Putamen (tissue), 1 donor: ENCODE data around the gene EIPR1.

Source experiments
- DNase-seq: peaks from one replicate; pipeline ENCODE4 v3.0.0-alpha.2; 2016; ENCODE audit warnings: low spot score

The EIPR1 gene

DNA sequence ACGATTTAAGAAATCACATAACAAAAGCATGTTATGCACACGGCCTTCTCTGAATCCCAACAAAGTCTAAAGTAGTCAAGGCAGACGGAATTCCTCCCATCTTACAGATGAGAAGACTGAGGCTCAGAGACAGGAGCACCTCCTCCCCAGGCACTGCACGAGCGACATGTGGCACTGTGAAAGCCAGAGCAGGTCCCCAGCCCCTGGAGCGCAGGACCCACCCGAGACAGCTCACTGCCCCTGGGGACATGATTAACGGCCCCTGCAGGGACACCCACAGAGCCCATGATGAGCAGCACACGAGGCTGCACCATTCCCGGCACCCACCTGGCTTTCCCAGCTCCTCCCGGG is 53.6 kb downstream of the EIPR1 start:
- no peak for DNase-seq

DNA sequence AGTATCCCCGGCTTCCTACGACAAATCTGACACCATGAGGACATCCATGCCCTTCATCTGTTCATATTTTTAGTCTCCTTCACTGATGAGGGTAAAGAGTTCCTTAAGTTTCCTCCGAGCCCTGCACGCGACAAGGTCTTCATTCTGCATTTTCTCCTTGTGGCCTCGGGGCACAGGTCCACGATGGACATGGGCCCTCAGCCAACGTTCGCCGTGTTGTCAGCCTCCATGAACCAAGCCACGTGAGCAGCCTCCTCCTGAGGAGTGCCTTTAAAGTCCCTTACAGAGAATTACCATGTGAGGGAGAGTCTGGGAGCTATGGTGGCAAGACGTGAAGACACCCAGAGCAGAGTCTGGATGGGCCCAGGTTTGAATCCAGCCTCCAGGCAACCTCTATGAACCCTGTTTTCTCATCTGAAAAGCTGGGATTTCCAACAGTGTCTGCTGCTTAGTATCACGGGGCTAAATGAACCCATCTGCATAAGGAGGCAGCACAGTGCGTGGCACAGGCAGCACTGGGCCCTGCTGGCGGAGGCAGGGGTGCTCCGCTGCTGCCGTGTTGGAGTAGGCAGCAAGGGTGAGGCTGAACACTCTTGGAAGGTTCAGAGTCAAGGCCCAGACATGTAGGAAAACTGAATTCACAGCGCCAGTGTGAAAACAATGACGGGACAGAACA is 54.1 kb downstream of the EIPR1 start:
- DNase-seq, result no peak

DNA sequence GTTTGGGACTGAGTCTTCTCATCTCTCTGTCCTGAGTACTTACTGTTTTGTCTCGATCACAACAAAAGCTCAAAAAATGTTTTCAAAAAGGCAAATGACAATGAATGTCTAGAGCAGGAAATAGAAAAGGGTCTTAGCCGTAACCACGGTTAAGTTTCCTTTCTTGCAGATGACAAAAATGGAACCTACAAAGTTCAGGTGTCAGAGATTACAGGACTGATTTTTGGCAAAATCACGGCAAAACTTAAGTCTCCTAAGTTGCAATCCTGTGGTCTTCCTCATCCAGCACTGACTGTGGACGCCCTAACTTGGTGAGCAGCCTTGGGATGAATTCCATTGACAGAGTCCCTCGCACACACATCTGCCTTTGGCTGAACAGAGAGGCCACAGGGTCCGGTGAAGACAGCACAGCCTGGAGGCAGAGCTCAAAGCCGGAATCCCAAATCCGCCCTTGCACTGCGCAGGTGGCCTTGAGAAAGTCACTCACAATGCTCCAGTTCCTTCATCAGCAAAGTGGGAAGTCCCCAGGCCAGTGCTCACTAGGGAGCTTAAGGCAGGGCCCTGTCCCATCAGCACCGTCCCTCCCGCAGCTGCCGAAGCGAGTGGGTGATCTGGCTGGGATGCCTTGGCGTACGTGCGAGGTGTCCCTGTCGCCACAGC is 55.2 kb downstream of the EIPR1 start:
- DNase-seq, result no peak

DNA sequence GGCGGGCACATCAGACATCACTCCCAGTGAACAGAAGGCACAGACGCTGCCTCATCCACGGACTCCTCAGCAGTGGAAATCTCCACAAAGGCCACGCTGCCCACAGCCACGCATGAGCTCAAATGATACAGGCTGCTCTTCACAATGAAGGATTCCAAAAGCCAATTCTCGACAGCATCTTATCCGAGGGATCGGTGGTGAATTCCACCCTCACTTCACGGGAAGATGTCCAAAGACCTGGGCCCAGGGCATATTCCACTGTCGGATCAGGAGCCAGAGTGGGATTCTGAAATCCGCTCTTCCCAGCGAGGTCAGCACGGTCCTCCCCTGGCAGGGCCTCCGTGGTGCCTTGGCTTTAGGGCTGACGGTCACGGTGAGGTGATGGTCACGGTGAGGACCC is 55.8 kb downstream of the EIPR1 start:
- DNase-seq, result no peak

DNA sequence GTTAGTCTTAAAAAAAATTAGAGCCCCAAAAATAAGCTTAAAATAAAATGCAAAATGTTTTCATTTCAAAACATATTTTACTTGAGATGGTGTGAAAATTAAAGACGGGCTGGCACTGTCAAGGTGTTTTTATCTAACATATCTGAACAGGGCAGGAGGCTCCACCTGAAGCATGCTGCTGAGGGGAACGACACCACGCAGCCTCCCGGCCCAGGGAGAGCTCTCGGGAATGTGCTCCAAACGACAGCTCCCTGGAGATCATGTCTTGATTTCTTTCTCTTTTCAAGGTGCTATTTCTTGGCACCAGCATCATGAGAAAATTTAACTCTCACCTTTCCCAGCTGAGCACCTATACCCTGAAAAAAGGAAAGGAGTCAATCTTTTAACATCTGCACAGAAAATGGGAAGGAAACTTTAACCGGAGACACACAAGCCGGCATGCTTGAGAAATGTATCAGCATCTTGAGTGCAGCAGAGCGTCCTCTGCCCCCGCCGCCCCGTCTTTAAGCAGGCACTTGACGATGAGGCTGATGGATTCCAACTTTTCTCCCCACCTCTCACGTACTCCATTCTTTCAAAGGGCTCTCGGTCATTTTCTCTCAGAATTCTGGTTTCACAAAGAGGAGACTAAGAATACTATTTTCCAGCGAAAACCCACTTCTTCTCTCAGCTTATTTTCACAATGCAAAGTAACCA is 56.6 kb downstream of the EIPR1 start:
- DNase-seq, result peak; percentile 28

DNA sequence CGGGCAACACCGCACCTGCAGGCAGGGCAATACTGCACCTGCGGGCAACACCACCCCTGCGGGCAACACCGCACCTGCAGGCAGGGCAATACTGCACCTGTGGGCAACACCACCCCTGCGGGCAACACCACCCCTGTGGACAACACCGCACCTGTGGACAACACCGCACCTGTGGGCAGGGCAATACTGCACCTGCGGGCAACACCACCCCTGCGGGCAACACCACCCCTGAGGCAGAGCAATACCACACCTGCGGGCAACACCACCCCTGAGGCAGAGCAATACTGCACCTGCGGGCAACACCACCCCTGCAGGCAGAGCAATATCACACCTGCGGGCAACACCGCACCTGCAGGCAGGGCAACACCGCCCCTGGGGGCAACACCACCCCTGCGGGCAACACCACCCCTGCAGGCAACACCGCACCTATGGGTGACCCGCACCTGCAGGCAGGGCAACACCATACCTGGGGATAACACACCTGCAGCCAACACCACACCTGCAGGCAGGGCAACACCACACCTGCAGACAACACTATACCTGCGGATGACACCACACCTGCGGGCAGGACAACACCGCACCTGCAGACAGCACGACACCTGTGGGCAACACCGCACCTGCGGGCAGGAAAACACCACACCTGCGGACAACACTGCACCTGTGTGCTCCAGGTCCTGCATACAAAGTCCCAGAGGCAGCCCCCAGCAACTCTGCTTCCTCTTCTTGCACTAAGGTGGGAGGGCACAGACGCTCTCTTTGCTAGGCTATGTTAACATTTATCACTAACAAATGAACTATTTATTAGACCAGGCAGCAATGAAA is 57.7 kb downstream of the EIPR1 start:
- no peak for DNase-seq

DNA sequence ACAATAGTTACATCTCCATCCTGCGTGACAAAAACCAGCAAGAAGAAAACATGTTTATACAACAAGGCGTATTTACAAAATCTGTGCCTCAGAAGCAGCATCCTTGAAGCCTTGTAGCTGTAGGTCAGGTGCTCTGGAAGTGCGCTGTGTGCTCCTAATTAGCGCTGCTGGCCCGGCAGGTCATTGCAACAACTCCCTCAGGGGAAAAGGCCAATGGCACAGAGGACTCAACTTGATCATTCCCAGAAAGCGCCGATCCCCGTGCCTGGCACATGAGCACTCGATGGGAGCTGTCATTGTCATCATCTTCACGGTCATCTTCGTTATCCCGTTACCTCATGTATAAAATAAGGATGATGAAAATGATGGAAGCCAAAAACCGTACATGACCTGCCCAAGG is 58.5 kb downstream of the EIPR1 start:
- DNase-seq, result no peak

DNA sequence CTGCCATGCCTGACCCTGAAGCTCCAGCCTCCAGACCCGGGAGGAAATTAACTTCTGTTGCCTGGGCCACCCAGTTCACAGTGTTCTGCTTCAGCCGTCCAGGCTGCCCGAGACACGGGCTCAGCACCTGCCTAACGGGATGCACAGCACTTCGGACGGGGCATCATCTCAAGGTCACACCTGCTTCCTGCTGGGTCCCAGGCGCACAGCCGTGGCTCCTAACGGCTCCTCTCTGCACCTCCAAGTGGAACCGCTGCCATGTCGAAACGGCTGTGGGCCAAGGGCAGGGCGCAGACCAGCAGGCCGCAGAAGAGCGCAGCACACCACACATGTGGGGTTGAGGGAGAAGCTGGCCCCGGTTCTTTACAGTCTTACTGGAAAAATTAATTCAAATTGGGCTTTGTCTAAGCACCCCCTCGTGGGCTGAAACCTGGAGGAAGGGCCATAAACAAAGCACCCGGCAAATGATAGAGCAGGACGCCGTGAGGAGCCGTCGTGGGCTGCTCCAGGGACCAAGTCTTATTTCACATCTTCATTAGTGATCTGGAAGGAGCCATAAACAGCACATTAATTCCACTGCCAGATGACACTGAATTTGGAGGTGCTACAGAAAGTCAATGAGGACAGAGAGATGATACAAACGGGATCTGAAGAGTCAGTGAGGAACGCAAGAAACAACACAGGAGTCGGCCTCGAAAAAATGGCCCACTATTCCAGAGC is 59.6 kb downstream of the EIPR1 start:
- DNase-seq, result no peak

DNA sequence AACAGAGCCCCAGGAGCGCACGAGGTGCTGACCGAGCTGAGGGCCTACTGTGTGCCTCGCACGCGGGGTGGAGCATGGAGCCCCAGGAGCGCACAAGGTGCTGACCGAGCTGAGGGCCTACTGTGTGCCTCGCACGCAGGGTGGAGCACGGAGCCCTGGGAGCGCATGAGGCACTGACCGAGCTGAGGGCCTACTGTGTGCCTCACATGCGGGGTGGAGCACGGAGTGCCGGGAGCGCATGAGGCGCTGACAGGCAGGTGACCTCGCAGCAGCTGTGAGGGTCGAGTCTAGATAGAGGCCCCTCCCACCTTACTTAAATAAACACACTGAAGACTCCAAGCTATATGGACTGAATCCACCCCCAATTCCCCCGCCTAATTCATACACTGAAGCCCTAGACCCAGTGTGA is 60.3 kb downstream of the EIPR1 start:
- DNase-seq, result no peak

DNA sequence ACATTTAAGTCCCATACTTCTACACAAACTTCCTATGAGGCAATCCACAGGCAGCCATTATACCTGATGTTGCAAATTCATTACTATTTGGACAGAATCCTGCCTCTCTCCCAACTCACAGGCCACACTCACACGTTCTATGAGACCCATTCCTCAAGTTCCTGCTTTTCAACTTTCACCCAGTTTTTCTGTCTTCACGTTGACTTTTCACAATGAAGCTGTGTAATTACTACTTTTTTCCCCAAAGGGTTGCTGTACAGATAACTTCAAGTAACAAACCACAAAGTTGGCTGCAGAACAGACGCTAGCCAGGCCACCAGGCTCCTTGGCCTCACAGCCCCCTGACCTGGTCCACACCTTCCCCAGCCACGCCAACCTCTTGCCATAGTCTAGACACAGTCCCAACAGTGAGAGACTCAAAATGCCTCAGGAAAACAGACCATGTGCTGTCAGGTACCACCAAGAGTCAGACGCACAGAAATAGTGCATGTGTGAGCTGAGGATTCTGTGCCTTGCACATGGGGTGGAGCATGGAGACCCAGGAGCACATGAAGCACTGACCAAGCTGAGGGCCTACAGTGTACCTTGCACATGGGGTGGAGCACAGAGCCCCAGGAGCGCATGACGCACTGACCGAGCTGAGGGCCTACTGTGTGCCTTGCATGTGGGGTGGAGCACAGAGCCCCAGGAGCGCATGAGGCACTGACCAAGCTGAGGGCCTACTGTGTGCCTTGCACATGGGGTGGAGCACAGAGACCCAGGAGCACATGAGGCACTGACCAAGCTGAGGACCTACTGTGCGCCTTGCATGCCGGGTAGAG is 61.0 kb downstream of the EIPR1 start:
- DNase-seq, result no peak

DNA sequence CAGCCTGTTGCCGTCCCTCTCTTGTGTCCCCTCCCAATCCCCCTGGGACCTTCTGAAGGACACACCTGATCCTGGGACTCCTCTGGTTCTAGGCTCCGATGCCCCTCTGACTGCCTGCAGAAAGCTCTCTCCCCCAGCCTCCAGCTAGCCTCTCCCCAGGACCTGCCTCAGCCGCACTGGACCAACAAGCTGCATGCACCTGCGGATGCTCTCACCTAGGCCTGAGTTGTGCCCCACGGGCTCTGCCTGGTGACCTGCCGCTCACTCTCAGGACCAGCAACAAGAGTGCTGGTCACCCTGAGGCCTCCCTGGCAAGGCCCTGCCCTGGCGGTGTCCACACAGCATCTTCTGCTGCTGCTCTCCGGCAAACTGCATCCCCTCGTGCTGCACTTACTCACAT is 63.0 kb downstream of the EIPR1 start:
- DNase-seq, result no peak

DNA sequence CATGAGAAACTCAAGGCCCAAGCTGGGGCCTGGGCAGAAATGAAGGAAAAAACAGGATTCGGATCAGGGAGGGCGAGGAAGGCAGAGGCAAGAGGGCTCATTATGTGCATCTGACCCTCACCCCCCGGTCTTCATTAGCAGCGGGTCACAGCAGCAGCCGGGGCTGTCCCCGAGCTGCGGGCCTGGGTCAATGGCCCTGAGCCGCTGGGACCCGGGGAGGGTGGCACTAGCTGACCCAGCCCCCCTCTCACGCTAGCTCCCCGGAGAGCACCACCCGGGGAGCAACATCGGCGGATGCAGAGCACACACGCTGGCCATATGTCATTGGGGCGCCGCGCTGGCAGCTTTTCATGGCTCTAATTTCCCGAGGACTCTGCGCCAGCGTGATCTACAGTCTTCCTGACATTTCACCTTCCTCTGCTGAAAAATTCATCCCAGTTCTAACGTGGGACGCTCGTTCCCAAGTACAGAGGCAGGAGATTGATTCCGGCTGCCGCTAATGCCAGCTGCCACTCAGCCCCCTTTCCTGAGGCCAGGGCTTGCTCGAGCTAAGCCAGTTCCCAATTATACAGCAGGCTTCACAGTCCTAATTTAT is 63.7 kb downstream of the EIPR1 start:
- DNase-seq, result no peak

DNA sequence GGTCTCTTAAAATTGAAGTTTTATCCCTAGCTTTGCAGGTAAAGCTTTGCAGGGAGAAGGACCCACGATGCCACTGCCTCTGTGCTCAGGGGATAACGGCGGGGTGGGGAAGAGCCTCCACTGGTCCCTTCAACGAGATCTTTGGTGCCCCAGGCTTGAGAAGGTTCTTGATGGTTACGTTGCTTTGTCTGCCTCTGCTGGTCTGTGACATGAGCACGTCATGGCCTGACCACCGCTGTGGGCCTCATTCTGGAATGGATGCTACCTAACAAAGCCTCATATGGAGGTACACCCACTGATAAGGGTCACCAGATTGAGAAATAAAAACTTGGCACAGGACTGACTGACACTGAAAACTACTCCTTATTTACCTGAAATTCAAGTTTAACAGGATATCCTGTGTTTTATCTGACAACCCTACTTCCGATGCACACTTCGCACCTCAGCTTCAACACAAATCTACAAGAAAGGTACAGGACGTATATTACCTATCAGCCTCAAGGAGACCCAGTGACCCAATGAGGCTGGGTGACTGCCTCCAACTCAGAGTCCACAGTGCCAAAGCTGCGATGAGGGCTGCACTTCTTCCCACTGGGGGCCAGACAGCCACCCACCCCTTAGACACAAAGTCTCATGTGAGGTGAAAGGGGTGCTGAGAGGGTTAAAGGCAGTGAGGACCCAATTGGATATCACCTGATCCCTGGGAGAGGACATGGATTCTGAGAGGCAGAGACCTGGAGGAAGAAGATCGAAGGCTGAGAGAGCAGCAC is 64.9 kb downstream of the EIPR1 start:
- no peak for DNase-seq

DNA sequence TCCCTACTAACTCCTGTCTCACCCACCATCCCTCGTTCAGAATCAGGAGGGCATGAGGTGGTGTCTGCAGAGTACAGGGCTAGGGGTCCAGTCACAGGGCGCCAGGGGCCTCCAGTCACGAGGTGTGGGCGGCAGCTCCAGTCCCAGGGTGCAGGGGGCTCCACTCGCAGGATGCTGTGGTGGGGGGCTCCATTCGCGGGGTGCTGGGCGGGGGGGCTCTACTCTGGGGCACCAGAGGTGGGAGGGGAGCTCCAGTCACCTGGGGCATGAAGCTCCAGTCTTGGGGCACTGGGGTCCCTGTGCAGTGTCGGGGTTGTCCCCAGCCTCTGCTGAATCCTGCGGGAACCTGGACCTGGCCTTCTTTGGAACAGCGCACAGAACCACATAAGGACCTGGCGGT is 66.0 kb downstream of the EIPR1 start:
- DNase-seq, result no peak

DNA sequence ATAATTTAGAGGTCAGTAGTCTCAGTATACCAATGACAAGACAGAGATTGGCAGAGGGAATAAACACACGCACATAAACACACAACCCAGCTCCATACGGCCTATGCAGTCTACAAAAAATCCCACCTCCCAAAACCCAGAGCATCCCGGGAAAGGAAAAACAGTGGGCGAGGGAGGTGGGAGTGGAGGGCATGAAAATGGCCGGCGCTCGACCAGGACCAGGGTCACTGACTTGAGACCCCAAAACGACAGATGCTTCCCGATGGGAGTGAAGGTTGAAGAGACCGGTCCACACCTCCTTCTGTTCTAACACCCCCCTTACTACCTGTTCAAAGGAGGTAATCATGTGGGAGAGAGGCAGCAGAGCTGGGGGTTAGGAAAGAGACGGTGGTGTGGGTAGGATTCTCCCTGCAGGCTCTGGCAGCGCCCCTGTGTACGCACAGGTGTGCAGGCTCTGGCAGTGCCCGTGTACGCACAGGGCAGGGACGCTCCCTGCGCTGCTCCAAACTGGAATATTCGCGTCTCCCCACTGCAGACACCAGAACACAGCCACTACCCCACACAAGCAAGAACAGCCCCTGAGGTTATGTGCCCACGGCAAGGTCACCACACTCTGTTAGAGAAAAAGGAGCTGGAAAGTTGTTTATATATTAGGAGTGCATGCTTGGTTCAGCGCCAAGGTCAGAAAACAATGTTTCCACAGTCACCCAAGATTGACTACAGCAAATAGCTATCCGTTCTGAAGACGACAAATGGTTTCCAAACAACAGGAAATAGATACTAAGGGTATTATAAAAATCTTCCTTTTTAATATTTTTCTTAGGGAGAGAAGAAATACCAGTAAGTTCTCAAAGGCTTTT is 67.9 kb downstream of the EIPR1 start:
- DNase-seq, result no peak

DNA sequence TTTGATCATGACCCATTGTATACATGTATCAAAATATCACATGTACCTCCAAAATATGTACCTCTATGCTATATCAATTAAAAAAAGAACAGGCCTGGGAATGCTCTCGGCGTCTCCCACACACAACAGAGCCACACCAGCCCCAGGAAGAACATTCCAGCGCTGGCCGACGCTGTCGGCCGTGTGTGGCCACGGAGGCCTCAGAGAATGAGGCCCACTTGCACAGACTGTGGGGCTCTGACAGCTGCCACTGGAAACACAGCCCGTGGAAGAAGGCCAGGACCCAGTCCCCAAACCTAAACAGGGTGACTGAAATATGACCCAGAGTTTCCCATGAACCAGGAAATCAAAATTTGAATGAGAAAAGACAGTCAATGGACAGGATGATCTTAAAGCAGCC is 69.7 kb downstream of the EIPR1 start:
- DNase-seq, result no peak

DNA sequence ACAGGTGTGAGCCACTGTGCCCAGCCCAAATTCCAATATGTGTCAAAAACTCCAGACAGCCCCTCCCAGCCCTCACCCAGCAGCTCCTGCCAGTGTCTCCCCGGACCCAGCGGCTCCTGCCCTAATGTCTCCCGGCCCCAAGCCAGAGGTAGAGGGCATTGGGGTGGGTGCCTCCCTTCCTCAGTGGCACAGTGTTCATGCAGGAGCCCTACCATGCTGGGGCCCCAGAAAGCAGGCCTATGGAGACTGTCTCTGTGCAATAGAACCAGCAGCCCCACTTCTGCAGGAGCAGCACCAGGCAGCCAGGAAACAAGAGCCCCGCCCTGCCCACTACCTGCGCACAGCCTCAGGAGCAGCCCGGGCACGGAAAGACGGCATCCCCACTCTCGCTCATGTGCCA is 70.4 kb downstream of the EIPR1 start:
- DNase-seq, result no peak

DNA sequence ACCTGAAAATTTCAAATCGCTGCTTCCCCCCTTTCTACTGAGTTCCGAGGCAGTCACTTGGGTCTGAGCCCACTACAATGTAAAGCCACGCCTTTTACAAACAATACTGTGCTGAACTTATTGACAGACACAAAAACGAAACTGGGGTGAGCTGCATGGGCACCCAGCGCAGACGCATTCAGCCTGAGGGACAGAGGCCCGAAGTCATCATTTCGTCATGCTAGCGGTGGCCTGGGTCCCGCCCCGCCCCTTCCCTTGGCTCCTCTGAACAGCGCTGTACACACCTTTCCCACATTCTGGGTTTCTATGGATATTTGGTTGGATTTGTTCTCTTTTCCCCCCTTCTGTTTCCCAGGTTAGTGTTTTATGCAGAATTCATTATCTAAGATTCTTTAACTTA is 71.7 kb downstream of the EIPR1 start:
- no peak for DNase-seq

DNA sequence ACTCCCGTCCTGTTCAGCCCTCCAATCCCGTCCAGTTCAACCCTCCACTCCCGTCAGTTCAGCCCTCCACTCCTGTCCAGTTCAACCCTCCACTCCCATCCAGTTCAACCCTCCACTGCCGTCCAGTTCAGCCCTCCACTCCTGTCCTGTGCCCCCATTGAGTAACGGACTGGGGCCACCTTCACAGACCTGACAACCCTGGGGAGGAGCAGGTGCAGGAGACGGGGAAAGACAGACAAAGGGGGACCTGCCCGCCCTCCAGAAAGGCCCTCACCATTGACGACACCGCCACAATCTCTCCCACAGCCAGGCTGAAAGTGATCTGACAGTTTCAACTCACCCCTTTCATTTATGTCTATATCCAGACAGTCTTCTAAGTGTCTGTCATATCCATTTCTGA is 72.2 kb downstream of the EIPR1 start:
- DNase-seq, result no peak
